D721Med (cell line): ENCODE measurements around the gene PI4KB.
"Not testable (repeated sequence)": the region's sequence is repeated elsewhere in the genome, so short reads cannot be mapped to it uniquely, and the experiment has no call there.

Experiments
- DNase-seq: peaks from one replicate; pipeline ENCODE4 v3.0.0; 2011; ENCODE audit warnings: low spot score; ENCODE audit not compliant: insufficient read length
- FAIRE-seq: peaks from 2 replicates; lab custom pipeline; 2011; peaks lifted over from hg19 to GRCh38; lab: Jason Lieb, UNC
- CTCF ChIP-seq: IDR thresholded peaks from 2 replicates; pipeline ENCODE4 v1.5.1; 2012; ENCODE audit warnings: mild to moderate bottlenecking, control low read depth; ENCODE audit not compliant: insufficient read depth; ENCODE audit errors: missing control alignments

The PI4KB gene

GRCh38 chr1:151356696-151357095, 29.5 kb upstream of the PI4KB start:
- no peak for TF ChIP-seq CTCF
- FAIRE-seq, result no peak
- no peak for DNase-seq

GRCh38 chr1:151352021-151352718, 25.0 kb upstream of the PI4KB start:
- FAIRE-seq (no peak), DNase-seq (no peak)
- no peak for TF ChIP-seq CTCF

- DNase-seq, FAIRE-seq: not testable (repeated sequence)
Observed at GRCh38 chr1:151350323-151350722, 23.1 kb upstream of the PI4KB start.

GRCh38 chr1:151347523-151348246, 20.5 kb upstream of the PI4KB start:
- DNase-seq (no peak), FAIRE-seq (no peak)
- no peak for TF ChIP-seq CTCF

GRCh38 chr1:151346769-151347522, 19.7 kb upstream of the PI4KB start, which contains the start of gene RFX5:
Gene RFX5, minus strand, starts transcription at chr1:151347252. Its CDS starts 932 bp downstream, at chr1:151346320.
- peak; percentile 79 for DNase-seq
- FAIRE-seq, result peak; percentile 68
- no peak for TF ChIP-seq CTCF

- no peak for TF ChIP-seq CTCF
- DNase-seq, result no peak
- no peak for FAIRE-seq
Observed at GRCh38 chr1:151346082-151346768, 19.0 kb upstream of the PI4KB start.

GRCh38 chr1:151344291-151344690, 17.1 kb upstream of the PI4KB start:
- TF ChIP-seq CTCF, result no peak
- no peak for FAIRE-seq

More at GRCh38 chr1:151344291-151344690, 17.1 kb upstream of the PI4KB start:
- DNase-seq, result no peak
